ENCODE results near the gene PEX12.
"Not testable (repeated sequence)": the region's sequence is repeated elsewhere in the genome, so short reads cannot be mapped to it uniquely, and the experiment has no call there.

Gene PEX12

DNA sequence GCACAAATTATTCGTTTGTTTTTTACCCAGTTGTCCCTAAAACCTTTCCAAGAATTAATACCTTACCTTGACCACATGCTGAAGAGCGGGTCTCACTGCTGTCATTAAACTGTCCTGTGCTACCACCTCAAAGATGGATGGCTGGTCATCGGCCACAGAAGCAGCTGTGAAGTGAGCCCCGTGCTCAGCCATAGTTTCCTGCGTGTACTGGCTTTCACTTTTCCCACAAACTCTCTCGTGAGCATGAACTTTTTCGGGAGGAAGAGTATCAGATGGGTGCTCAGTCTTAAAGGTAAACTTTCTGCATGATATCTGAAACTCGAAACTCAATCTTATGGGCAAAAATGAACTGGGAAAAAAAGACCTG, 558 bp downstream of the PEX12 start:
- DNase-seq, result no peak

DNA sequence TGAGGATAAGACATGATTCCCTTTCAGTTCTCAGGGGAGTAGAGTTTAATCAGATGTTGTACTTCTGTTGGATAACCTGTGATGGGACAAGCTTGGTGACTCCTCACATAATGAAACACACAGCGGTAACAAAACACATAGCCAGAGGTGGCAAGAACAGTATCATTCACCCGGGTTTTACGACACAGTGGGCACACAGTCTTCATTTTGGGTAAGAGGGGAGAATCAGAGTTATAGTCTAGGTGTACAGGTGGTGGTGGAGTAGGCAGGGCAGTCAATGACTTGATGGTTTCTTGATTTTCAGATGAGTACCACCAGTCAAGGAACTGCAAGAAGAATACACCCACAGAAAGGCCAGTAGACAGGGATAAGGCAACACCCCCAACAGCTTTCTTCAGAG, 2.6 kb downstream of the PEX12 start:
- DNase-seq, result no peak

GRCh38 chr17:35569405-35569804, 9.0 kb downstream of the PEX12 start:
- DNase-seq, result no peak

DNA sequence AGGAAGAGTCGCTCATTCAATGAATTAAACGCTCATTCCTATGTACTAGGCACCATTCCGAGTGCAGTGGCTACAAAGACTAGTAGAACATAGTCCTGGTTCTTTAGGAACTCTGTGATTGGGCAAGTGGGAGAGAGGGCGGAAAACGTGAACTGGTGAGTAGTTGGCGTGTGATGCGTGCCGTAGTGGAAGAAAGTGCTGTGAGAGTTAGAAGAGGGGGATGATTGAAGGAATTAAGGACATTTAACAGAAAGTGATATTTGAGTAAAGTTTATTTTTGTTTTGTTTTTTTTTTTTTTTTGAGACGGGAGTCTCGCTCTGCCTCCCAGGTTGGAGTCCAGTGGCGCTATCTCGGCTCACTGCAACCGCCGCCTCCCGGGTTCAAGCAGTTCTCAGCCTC, 9.8 kb downstream of the PEX12 start:
- no peak for DNase-seq

DNA sequence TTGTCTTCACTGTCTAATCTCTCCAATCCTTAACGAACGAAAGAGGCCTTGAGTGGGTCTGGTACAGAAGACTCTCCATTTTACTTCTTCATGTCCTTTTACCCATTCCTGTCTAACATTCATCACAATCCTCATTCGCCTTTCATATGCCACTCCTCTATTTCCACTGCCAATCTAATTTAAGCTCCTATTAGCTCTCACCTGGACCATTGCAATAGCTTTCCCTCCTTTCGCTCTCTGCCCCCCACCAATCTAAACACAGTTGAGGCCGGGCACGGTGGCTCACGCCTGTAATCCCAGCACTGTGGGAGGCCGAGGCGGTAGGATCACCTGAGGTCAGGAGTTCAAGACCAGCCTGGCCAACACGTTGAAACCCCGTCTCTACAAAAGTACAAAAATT, 11.4 kb downstream of the PEX12 start:
- DNase-seq, result no peak

DNA sequence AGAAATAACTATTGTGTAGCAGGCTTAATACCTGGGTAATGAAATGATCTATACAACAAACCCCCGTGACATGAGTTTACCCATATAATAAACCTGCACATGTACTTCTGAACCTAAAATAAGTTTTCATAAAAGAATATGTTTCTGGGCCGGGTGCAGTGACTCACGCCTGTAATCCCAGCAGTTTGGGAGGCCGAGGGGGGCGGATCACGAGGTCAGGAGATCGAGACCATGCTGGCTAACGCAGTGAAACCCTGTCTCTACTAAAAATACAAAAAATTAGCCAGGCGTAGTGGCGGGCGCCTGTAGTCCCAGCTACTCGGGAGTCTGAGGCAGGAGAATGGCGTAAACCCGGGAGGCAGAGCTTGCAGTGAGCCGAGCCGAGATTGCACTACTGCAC, 15.2 kb downstream of the PEX12 start:
- not testable (repeated sequence) for DNase-seq

DNA sequence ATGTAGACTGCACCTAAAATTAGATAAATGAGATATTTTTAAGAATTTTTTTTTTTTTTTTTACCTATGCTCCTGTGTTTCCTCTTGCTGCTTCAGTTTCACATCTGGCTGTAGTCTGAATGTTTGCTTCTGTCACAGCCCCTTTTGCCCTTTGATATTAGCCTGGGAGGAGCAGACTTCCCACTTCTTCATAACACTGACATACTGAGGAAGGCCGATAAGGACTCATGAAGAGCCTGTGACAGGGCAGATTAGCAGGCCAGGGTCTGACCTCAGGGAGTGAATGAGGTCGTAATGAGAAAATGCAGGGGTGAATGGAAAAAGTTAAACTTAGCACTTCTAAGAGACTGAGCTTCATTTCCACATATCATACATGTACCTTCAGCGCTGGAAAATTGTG, 17.7 kb downstream of the PEX12 start, which contains the start of gene SLFN14:
SLFN14 (minus strand) TSS at position 117 of the 400 bp plus-strand sequence. CDS start 2,757 bp downstream, outside the sequence.
- DNase-seq, result no peak

GRCh38 chr17:35559495-35560210, 18.7 kb downstream of the PEX12 start:
- no peak for DNase-seq

GRCh38 chr17:35557353-35557752, 21.0 kb downstream of the PEX12 start:
- DNase-seq, result no peak

DNA sequence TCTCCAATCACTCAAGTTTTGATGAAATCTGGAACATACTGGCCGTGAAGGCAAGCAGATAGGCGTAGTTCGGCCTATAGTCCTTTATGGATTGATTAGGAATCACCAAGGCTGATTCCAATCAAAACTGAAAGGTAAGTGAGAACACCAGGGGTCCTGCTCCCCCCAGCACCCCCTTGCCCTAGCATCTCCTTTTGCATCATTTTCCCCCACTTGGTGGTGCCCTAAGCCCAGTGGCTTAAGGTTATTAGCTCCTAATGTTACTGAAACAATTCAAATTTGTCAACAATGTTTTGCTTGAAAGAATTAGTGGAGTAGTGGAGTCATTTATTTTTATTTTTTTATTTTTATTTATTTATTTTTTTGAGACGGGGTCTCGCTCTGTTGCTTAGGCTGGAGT, 22.7 kb downstream of the PEX12 start:
- DNase-seq, result no peak

GRCh38 chr17:35554668-35555067, 23.7 kb downstream of the PEX12 start:
- DNase-seq, result no peak

DNA sequence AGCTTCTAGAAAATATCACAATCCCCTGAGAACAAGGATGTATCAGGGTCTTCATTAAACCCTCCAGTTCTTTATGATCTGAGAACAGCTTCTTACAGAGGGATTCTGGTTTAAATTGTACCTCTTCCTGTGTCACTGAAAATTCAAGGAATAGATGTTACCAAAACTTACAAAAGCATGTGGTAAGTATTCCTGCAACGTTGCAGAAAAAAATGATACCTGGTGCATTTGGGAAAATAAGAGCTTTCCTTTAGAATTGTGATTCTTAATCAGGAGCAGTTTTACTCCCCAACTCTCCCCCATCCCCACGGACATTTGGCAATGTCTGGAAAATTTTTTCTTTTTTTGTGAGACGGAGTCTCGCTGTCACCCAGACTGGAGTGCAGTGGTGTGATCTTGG, 25.1 kb downstream of the PEX12 start:
- no peak for DNase-seq

DNA sequence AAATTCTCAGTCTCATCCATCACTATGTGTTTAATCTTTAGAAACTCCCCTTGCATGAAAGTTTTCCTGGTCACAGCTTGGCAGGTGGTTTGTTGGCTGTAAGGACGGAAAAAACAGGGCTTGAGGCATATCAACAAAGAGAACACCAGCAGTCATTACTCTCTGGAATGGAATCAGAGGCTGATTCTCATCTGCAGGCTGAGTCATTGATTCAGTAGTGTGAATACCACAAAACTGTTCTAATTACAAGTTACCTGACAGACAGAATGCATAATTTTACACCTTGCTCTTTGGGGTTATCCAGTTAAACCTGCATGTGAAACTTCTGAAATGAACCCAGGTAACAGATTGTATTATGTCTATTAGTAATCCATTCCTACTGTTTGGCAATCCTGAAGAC, 29.4 kb downstream of the PEX12 start:
- DNase-seq, result no peak

DNA sequence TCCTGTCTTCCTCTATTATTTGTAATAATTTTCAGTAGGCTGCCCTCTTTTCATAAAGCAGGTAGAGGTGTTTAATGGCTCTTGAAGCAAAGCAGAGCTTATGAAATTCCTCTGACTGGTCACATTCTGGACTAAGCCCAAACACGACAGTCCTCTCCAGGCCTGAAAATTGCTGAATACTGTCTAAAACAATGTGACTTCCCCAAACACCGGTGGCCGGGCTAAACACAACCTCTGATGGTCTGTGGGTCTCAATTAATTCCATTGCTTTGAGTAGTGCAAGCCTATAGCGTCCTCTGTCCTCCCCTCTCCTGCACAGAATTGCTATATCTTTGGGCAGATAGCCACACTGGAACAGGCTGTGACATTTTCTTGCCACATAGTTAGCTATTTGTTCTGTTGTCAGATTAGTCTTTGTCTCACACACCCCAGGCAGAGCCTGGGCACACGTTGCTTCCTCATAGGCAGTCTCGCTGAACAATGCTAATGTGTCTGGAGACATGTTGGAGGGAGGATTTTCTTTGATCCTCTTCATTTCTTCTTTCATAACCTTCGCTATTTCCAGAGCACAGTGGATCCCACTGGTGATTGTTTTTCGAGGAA, 30.1 kb downstream of the PEX12 start:
- DNase-seq, result no peak

GRCh38 chr17:35546487-35546886, 31.9 kb downstream of the PEX12 start:
- DNase-seq, result no peak

DNA sequence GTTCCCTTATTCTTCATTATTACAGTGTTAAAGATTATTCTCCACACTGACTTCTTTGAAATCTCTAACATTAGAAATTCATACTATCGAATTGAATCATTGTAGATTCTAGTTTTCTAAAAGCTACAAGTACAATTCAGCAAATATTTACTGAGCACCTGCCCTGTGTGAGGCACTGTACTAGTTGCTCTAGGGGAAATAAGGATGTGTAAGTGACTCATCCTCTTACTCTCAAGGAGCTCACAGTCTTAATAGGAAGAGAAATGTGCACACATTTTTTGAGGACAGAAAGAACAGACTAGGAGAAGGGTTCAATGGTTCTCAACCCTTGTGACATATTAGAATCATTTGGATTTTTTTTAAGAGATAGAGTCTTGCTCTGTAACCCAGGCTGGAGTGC, 33.2 kb downstream of the PEX12 start:
- no peak for DNase-seq

DNA sequence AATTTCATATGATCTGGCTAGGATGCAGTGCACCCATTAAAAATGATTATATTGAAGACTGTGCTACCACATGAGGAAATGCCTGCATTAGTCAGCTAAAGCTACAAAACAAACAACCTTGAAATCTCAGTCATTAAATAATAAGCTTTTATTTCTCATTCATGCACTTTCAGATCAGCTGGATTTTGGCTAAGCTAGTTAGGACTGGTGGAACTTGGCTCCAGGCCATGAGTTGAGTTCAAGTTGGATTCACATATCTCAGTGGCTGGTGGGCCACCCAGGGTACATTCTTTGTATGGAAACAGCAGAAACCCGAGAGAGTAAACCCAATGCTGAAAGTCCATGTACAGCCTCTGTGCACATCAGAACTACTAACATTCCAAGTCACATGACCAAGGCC, 34.5 kb downstream of the PEX12 start:
- no peak for DNase-seq

GRCh38 chr17:35542990-35543389, 35.4 kb downstream of the PEX12 start:
- no peak for DNase-seq

DNA sequence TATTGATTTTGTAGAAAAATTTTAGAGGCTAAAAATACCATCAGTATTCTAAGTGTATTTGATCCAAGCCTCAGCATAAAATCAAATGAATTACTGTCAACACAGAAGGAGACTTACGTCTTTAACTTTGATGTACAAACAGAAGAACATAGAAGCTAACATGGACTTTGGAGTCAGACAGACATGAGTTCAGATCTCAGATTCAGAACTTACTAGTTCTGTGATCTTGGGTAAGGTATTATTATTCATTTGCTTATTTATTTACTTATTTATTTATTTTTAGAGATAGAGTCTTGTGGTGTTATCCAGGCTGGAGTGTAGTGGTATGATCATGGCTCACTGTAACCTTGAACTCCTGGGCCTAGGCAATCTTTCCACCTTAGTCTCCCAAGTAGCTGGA, 36.9 kb downstream of the PEX12 start:
- DNase-seq, result no peak

- DNase-seq, result no peak
Measured at GRCh38 chr17:35540589-35541404, 37.6 kb downstream of the PEX12 start.

GRCh38 chr17:35539659-35540026, 38.7 kb downstream of the PEX12 start:
- DNase-seq, result no peak

DNA sequence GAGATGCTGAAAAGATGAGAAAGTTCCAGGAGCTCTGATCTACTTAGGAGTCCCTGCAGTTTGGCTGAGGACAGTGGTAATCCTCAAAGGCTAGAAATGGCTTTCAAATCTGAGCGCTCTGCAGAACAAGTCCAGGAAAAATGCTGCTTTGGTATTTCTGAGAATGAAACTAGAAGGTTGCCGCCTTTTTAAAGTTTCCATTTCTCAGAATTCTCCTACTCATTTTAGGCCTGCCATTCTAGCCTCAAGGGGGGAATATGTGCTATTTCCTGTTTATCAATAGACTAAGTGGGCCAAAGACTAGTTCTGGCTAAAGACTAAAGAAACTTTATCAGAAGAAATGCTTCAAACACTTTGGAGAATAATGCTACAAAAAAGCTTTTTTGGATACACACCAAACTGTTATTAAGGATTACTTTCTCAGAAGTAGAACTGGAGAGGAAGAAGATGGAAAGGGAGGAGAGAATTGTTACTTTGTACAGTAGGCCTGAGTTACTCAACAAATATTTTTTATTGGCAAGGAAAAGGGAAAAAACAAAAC, 40.7 kb downstream of the PEX12 start, which contains the start of gene SLFN12L:
SLFN12L (minus strand) TSS at position 78 of the 541 bp plus-strand sequence. CDS start 15,314 bp downstream, outside the sequence.
- no peak for DNase-seq

DNA sequence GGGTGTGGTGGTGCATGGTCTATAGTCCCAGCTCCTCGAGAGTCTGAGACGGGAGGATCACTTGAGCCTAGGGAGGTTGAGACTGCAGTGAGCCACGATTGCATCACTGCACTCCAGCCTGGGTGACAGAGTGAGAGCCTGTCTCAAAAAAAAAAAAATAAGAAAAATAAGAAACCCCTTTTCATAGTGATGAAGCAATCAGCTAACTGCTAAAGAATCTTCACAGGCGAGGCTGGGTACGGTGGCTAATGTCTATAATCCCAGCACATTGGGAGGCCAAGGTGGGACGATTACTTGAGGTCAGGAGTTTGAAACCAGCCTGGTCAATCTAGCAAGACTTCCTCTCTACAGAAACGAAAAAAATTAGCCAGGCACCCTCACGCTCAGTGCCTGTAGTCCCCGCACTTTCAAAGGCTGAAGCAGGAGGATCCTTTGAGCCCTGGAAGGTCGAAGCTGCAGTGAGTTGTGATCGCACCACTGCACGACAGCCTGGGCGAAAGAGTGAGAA, 41.7 kb downstream of the PEX12 start:
- no peak for DNase-seq
